ENCODE measurements around the gene TMEM243. TPM values are rescaled to one million over a fixed set of nuclear protein-coding genes. Genes with fewer than 3 reads are reported as not detected.
A peak's percentile ranks its signal among the peaks of the same experiment; 100 is the strongest.

TMEM243 gene
- total and polyA plus RNA-seq, 10 of the 15 experiments (the other 5 are each of a cell fraction or from before 2014, with no cell fraction given), result 47.8 to 170 (median 77.9) TPM

- peak overlapping the region; percentile 97 for H3K9ac ChIP-seq (ENCODE audit: control insufficient read depth, insufficient read depth, low read length)
- ChIA-PET RAD21 (ENCODE audit: unreplicated experiment) (interaction anchor here (1.0 to 6.0 kb wide), 9 partner anchors 9 to 191 kb away, joined by 3 to 153 read pairs (median 4); partner anchors contain the start of gene TMEM243), POLR2A (interaction anchor here (0.7 to 10.2 kb wide), 6 partner anchors 9 to 70 kb away, joined by 3 to 215 read pairs (median 4); partner anchors contain the start of gene TMEM243), SMC1A (ENCODE audit: uncharacterized antibody, unreplicated experiment) (interaction anchor here (0.8 to 7.7 kb wide), 14 partner anchors 8 to 212 kb away, joined by 3 to 112 read pairs (median 5); partner anchors contain the start of gene TMEM243), CTCF (interaction anchor here (1.0 to 6.8 kb wide), 12 partner anchors 10 to 83 kb away, joined by 3 to 24 read pairs (median 4); partner anchors contain the start of gene TMEM243)
- peaks cover 76% of the 10 kb centered on the region for H3K79me2 ChIP-seq (ENCODE audit: control insufficient read depth, insufficient read depth, low read length)
- peaks cover 0 to 3% of the 10 kb centered on the region in 2 experiments; a peak in 1 of 4 replicates for H3K36me3 ChIP-seq (ENCODE audit: control insufficient read depth in 2 of 2, insufficient read depth in 2 of 2, low read length in 1 of 2)
- H4K20me1 ChIP-seq (ENCODE audit: control insufficient read depth, insufficient read depth), result no peaks in the 10 kb centered on the region; the same call in 1 of the 2 replicates
- peaks cover 6% of the 10 kb centered on the region; the same call in 1 of the 2 replicates for H3K4me1 ChIP-seq (ENCODE audit: control insufficient read depth, insufficient read depth, low read length)
- H3K9me3 ChIP-seq (replicated peaks; ENCODE audit: control insufficient read depth, insufficient read depth, low read length), result no peaks in the 10 kb centered on the region
- BruUV-seq (replicated peaks), result no TSS peak
- ATAC-seq, result no peak
- peak overlapping the region; percentile 72 for H3K4me2 ChIP-seq (ENCODE audit: control insufficient read depth, insufficient read depth)
- TF ChIP-seq IRF3 (IDR thresholded peaks at IDR 0.05), result no peak
- no peak for TF ChIP-seq MEF2B (IDR thresholded peaks at IDR 0.05; ENCODE audit: partially characterized antibody, poor library complexity, severe bottlenecking)
- TF ChIP-seq MAX (IDR thresholded peaks at IDR 0.05; ENCODE audit: low read depth, low read length), result no peak
- TF ChIP-seq MTA2 (IDR thresholded peaks at IDR 0.05; ENCODE audit: low read depth), result no peak
- TF ChIP-seq POU2F2 (IDR thresholded peaks at IDR 0.05; ENCODE audit: borderline replicate concordance, low read depth, low read length), result no peak
- TF ChIP-seq ASH2L (IDR thresholded peaks at IDR 0.05; ENCODE audit: borderline replicate concordance, low read depth), result no peak
- no peak for TF ChIP-seq BHLHE40 (IDR thresholded peaks at IDR 0.05; ENCODE audit: borderline replicate concordance in 1 of 2, low read depth in 2 of 2, low read length in 1 of 2)
- no peak for TF ChIP-seq SREBF1 (IDR thresholded peaks at IDR 0.05; ENCODE audit: low read length)
- no peak for TF ChIP-seq ESRRA (IDR thresholded peaks at IDR 0.05; ENCODE audit: low read length)
- no peak for TF ChIP-seq YBX1 (IDR thresholded peaks at IDR 0.05)
- TF ChIP-seq HCFC1 (IDR thresholded peaks at IDR 0.05; ENCODE audit: low read length), result no peak
- no peak for TF ChIP-seq RELA (IDR thresholded peaks at IDR 0.05; ENCODE audit: borderline replicate concordance, partially characterized antibody)
- no peak overlapping the region for H2AFZ ChIP-seq (ENCODE audit: control insufficient read depth, low read depth, low read length)
- H3K27me3 ChIP-seq (replicated peaks in 1 of 2; ENCODE audit: control insufficient read depth in 2 of 2, insufficient read depth in 2 of 2, low read length in 1 of 2), result no peaks in the 10 kb centered on the region
- 0% methylated on average over 2 of the region's 2 CpGs for WGBS (ENCODE audit: insufficient coverage, insufficient replicate concordance, low lambda C conversion rate, missing lambda C conversion rate)
- FAIRE-seq, result no peak
- intact Hi-C loops (cut with micrococcal nuclease; ENCODE audit: unreplicated experiment), result loop anchor here (5.0 to 10.0 kb wide), 4 partner anchors 263 to 1061 kb away; partner anchors contain the start of genes DBF4 and SLC25A40
- peak overlapping the region; percentile 99 for H3K27ac ChIP-seq (ENCODE audit: control insufficient read depth, insufficient read depth)
- in situ Hi-C loops (cut with MboI), result no loop called here
- no peak for DNase-seq (ENCODE audit: low read depth, low spot score)
- H3K4me3 ChIP-seq, result peak overlapping the region; percentile 91
Measured at GRCh38 chr7:87154166-87154565, 65.4 kb downstream of the TMEM243 start.

Data from GM12878 (cell line).